NCI-H226 (cell line): Measurements from ENCODE around the gene HES5.
"Not testable (repeated sequence)": the region's sequence is repeated elsewhere in the genome, so short reads cannot be mapped to it uniquely, and the experiment has no call there.

ENCODE experiments used
- DNase-seq: peaks from one replicate; pipeline ENCODE4 v3.0.0-alpha.2; 2015

The HES5 gene

GRCh38 chr1:2529784-2530512 is at the start of gene HES5:
Gene HES5, minus strand, starts transcription at chr1:2530263. Its CDS starts 99 bp downstream, at chr1:2530164.
- DNase-seq = peak; percentile 30

GRCh38 chr1:2578758-2579118 is 48.7 kb upstream of the HES5 start:
- DNase-seq = no peak

DNA sequence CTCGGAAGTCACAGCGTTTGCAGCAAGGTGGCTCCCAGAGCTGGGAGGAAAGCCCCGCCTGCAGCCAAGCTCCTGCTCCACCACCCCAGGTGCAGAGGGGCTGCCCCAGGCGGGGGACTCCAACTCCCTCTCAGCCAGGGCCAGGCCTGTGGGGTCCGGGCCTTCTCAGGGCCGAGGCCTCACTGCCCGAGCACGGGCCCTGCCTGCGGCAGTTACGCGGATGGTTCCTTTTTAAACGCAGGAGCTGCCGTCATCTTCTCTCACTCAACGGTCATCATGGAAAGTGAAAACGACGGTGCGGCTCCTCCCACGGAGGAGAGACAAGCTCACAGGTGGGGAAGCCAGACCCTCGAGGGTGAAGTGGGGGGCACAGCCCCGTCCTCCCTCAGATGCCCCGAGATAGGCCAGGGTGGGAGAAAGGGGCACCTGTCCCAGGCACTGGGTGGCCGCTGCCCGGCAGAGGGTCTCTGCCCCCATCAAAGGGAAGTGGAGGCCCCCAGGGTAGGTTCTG is 47.6 kb upstream of the HES5 start:
- DNase-seq = not testable (repeated sequence)

GRCh38 chr1:2575801-2576663 is 46.0 kb upstream of the HES5 start:
- DNase-seq = no peak

- peak; percentile 9 for DNase-seq
These were observed 44.3 kb upstream of the HES5 start for GRCh38 chr1:2574350-2574749.

DNA sequence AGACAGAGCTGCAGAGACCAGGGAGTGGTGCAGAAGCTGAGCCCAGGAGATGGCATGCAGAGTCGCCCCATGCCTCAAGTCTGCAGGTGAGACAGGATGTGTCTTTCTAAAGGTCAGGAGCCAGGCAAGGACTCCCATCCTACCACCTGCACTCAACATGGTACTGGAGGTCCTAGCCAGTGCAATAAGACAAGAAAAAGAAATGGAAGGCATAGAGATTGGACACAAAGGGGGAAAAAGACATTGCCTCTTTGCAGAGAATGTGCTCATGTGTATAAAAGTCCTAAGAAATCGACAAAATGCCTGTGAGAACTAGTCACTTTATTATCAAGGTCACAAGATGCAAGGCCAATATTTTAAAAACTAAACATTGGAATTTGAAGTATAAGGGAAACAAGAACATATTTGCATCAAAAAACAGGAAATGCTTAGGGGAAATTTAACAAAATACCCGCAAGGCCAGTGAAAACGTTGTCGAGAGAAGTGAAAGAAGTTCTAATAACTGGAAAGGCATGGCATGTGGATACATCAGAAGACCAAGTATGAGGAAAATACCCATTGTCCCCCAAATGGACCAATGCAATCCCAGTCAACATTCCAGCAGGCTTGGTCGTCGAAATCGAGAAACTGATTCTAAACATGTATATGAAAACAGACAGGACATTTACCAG is 43.3 kb upstream of the HES5 start:
- no peak for DNase-seq

- DNase-seq = no peak
These were observed 41.3 kb upstream of the HES5 start for GRCh38 chr1:2571348-2571747.

DNA sequence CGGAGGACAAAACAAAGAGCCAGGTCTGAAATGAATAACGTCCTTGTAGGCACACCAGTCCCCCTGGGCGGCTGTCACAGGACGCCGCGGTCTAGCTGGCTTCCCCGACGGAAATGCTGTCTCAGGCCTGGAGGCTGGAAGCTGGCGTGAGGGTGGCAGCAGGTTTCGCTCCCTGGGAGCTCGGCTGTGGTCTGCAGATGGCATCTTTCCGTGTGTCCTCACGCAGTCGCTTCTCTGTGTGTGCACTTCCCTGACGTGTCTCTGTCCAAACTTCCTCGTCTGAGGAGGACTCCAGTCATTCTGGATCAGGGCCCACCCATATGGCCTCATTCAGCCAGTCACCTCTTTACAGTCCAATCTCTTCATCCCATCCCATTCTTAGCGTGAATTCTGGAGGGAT is 40.3 kb upstream of the HES5 start:
- DNase-seq = no peak

- not testable (repeated sequence) for DNase-seq
These were observed 39.6 kb upstream of the HES5 start for GRCh38 chr1:2569703-2570102.

- no peak for DNase-seq
These were observed 39.0 kb upstream of the HES5 start for GRCh38 chr1:2569060-2569459.

GRCh38 chr1:2568187-2568816 is 38.2 kb upstream of the HES5 start:
- DNase-seq = not testable (repeated sequence)

GRCh38 chr1:2567083-2567679 is 37.1 kb upstream of the HES5 start:
- DNase-seq = no peak

DNA sequence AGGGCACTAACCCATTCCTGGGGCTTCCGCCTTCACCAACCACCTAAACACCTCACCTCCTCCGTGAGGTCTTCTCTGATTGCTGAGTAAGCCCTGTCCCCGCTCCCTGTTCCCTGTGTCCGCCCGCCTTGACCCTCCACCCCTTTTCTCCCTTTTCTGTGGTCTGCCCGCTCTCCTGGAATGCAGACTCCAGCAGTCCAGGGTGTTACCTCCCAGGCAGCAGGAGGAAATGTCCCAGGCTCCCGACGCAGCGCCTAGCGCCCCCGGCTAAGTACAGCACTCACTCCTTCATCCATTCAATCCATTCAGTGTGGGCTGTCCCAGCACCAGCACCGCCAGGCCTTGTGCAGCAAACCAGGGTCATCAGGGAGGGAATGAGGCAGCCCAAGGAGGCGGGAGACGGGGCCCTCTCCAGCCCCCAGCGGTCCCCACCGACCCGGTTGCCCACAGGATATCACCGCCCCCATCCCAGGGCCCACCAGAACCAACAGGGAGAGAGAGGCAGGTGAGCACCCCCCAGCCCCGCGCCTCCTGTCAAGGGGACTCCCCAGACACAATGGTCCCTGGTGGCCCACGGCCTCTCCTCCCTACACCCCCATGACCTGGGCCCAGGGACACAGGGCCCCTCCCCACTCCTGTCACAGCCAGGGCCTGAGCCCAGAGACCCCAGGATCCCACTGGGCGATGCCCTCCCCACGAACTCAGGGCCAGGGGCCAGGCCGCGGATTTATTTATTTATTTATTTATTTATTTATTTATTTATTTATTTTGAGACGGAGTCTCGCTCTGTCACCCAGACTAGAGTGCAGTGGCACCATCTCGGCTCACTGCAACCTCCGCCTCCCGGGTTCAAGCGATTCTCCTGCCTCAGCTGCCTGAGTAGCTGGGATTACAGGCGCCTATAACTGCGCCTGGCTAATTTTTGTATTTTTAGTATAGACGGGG is 36.3 kb upstream of the HES5 start:
- no peak for DNase-seq

GRCh38 chr1:2564815-2565374 is 34.8 kb upstream of the HES5 start:
- DNase-seq = no peak

DNA sequence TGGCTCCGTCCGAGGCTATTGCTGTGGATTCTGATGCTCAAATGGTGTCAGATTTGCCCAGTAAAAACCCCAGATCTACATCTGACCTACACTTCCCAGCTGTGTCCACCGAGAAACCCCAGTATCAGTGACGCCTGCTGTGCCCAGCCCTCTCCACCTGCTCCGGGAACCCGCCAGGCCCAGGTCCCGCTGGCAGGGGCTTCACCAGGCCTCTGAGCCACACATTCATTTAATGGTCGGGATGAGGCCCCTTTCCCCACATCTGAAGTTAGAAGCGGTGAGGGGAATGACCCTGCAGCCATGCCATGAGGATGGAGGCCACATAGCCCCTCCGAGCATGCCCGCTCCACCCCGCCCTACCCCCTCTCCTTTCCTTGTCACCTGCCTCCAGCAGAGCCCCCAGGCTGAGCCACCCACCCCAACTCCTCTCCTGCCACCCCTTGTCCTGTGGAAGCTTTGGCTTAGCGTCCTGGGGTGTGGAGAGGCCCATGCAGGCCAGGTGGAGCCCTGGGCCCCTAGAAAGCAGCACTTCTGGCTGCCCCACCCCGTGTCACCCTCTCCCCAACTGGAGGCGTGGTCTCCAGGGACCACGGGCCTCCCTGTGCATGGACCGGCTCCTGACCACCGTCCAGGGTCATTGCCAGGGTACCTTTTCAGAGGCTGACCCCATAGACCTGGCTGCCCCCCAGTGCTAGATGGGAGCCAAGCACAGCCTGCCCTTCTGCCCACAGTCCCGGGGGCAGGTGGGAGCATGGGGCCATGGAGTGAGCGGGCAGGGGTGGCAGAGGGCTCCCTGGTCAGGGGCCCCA is 34.1 kb upstream of the HES5 start:
- DNase-seq = no peak

- DNase-seq = no peak
These were observed 33.1 kb upstream of the HES5 start for GRCh38 chr1:2563205-2563604.

- no peak for DNase-seq
These were observed 32.1 kb upstream of the HES5 start for GRCh38 chr1:2561898-2562895.

DNA sequence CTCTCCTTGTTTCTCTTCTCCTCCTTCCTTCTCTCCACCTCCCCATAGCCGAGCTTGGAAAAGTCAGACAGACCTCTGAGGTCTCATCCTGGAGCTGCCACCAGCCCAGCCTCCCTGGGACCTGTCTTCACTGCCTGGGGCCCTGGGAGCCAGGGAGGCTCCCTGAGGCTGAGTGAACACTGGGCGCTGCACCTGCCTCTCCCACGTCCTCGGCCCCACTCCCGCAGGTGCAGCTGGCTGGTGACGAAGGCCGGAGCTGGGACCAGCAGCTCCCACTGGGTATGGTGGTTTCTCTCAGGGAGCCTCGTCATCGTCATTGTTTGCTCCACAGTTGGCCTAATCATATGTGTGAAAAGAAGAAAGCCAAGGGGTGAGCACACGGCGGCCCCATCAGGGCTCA is 31.4 kb upstream of the HES5 start:
- no peak for DNase-seq
